Activated CD4-positive, alpha-beta T cell treated with anti-CD3 and anti-CD28 coated beads, Interleukin-2, amount 10 ng/mL, durations not matched to agents 24 days and 14 days (primary cell): Measurements from ENCODE around the gene CLCNKB. TPM values are rescaled to one million over a fixed set of nuclear protein-coding genes. Genes with fewer than 3 reads are reported as not detected.

Experiments
- DNase-seq: peaks from one replicate; pipeline ENCODE4 v3.0.0; 2022
- H3K27ac Mint-ChIP-seq: one replicate; pipeline ENCODE4 v1.8.0; 2022; ENCODE audit warnings: mild to moderate bottlenecking, mixed read lengths
- H3K27me3 Mint-ChIP-seq: one replicate; pipeline ENCODE4 v1.8.0; 2022; ENCODE audit warnings: mixed read lengths
- H3K36me3 Mint-ChIP-seq: one replicate; pipeline ENCODE4 v1.8.0; 2022; ENCODE audit warnings: low read depth, mild to moderate bottlenecking, mixed read lengths
- H3K4me1 Mint-ChIP-seq: one replicate; pipeline ENCODE4 v1.8.0; 2021; ENCODE audit warnings: mixed read lengths
- H3K4me3 Mint-ChIP-seq: one replicate; pipeline ENCODE4 v1.8.0; 2022; ENCODE audit warnings: mild to moderate bottlenecking, moderate library complexity, mixed read lengths
- H3K9me3 Mint-ChIP-seq: one replicate; pipeline ENCODE4 v1.8.0; 2021; ENCODE audit warnings: mixed read lengths
- intact Hi-C: fragments of 100-400 bp; cut with micrococcal nuclease; formaldehyde crosslinking; loops from one replicate; pipeline ENCODE4 v1.15.1; 2023
- total RNA-seq: library from RNA; stranded (reverse); gene quantifications from 2 replicates; pipeline ENCODE4 v1.2.3, GENCODE V29; 2022

CLCNKB gene
- total RNA-seq, 1 donor from 2014 or later = not detected

GRCh38 chr1:16010837-16011236 is 32.7 kb upstream of the CLCNKB start:
- no peak for DNase-seq
- no peak overlapping the region for H3K27ac Mint-ChIP-seq
- no peaks in the 10 kb centered on the region for H3K36me3 Mint-ChIP-seq
- H3K27me3 Mint-ChIP-seq = peaks cover 3% of the 10 kb centered on the region
- peaks cover 27% of the 10 kb centered on the region for H3K4me1 Mint-ChIP-seq
- intact Hi-C loops = no loop called here
- H3K4me3 Mint-ChIP-seq = no peak overlapping the region
- H3K9me3 Mint-ChIP-seq = no peaks in the 10 kb centered on the region

GRCh38 chr1:16011936-16012589 is 31.5 kb upstream of the CLCNKB start:
- intact Hi-C loops = no loop called here
- H3K27me3 Mint-ChIP-seq = peaks cover 3% of the 10 kb centered on the region
- peaks cover 17% of the 10 kb centered on the region for H3K4me1 Mint-ChIP-seq
- no peak for DNase-seq
- H3K4me3 Mint-ChIP-seq = peak overlapping the region; percentile 49
- H3K27ac Mint-ChIP-seq = no peak overlapping the region
- H3K9me3 Mint-ChIP-seq = no peaks in the 10 kb centered on the region
- H3K36me3 Mint-ChIP-seq = no peaks in the 10 kb centered on the region

GRCh38 chr1:16012590-16013219 is 30.9 kb upstream of the CLCNKB start:
- H3K27me3 Mint-ChIP-seq = peaks cover 3% of the 10 kb centered on the region
- intact Hi-C loops = no loop called here
- peak overlapping the region; percentile 49 for H3K4me3 Mint-ChIP-seq
- peak; percentile 75 for DNase-seq
- peaks cover 15% of the 10 kb centered on the region for H3K4me1 Mint-ChIP-seq
- H3K9me3 Mint-ChIP-seq = no peaks in the 10 kb centered on the region
- no peaks in the 10 kb centered on the region for H3K36me3 Mint-ChIP-seq
- no peak overlapping the region for H3K27ac Mint-ChIP-seq

- H3K27ac Mint-ChIP-seq = peak overlapping the region; percentile 75
- H3K36me3 Mint-ChIP-seq = no peaks in the 10 kb centered on the region
- intact Hi-C loops = no loop called here
- no peaks in the 10 kb centered on the region for H3K9me3 Mint-ChIP-seq
- peaks cover 10% of the 10 kb centered on the region for H3K4me1 Mint-ChIP-seq
- H3K4me3 Mint-ChIP-seq = peak overlapping the region; percentile 28
- peaks cover 3% of the 10 kb centered on the region for H3K27me3 Mint-ChIP-seq
- DNase-seq = peak; percentile 74
Observed at GRCh38 chr1:16013220-16013907, 30.2 kb upstream of the CLCNKB start.

- peak overlapping the region; percentile 75 for H3K27ac Mint-ChIP-seq
- H3K4me3 Mint-ChIP-seq = no peak overlapping the region
- H3K36me3 Mint-ChIP-seq = no peaks in the 10 kb centered on the region
- intact Hi-C loops = no loop called here
- peaks cover 3% of the 10 kb centered on the region for H3K27me3 Mint-ChIP-seq
- peaks cover 10% of the 10 kb centered on the region for H3K4me1 Mint-ChIP-seq
- H3K9me3 Mint-ChIP-seq = no peaks in the 10 kb centered on the region
- DNase-seq = no peak
Observed at GRCh38 chr1:16013908-16014258, 29.7 kb upstream of the CLCNKB start.

- Mint-ChIP-seq H3K4me3 (peak overlapping the region; percentile 27), H3K9me3 (no peaks in the 10 kb centered on the region), H3K36me3 (no peaks in the 10 kb centered on the region), H3K27ac (peak overlapping the region; percentile 16), H3K4me1 (peaks cover 10% of the 10 kb centered on the region), H3K27me3 (peaks cover 3% of the 10 kb centered on the region)
- no peak for DNase-seq
- intact Hi-C loops = no loop called here
Observed at GRCh38 chr1:16014509-16015482, 28.8 kb upstream of the CLCNKB start.

- H3K4me3 Mint-ChIP-seq = no peak overlapping the region
- no peak for DNase-seq
- H3K4me1 Mint-ChIP-seq = peaks cover 10% of the 10 kb centered on the region
- no peaks in the 10 kb centered on the region for H3K36me3 Mint-ChIP-seq
- peaks cover 3% of the 10 kb centered on the region for H3K27me3 Mint-ChIP-seq
- intact Hi-C loops = no loop called here
- H3K27ac Mint-ChIP-seq = peak overlapping the region; percentile 62
- no peaks in the 10 kb centered on the region for H3K9me3 Mint-ChIP-seq
Observed at GRCh38 chr1:16015491-16015890, 28.1 kb upstream of the CLCNKB start.

GRCh38 chr1:16015960-16016901 is 27.4 kb upstream of the CLCNKB start:
- Mint-ChIP-seq H3K9me3 (no peaks in the 10 kb centered on the region), H3K36me3 (no peaks in the 10 kb centered on the region), H3K27me3 (peaks cover 3% of the 10 kb centered on the region), H3K4me1 (peaks cover 10% of the 10 kb centered on the region), H3K27ac (peak overlapping the region; percentile 62), H3K4me3 (no peak overlapping the region)
- intact Hi-C loops = no loop called here
- no peak for DNase-seq

- H3K27me3 Mint-ChIP-seq = peaks cover 6% of the 10 kb centered on the region
- intact Hi-C loops = no loop called here
- no peak overlapping the region for H3K4me3 Mint-ChIP-seq
- H3K36me3 Mint-ChIP-seq = no peaks in the 10 kb centered on the region
- H3K4me1 Mint-ChIP-seq = peaks cover 10% of the 10 kb centered on the region
- H3K27ac Mint-ChIP-seq = no peak overlapping the region
- no peak for DNase-seq
- H3K9me3 Mint-ChIP-seq = no peaks in the 10 kb centered on the region
Observed at GRCh38 chr1:16017076-16017460, 26.5 kb upstream of the CLCNKB start.

- no peak for DNase-seq
- H3K27me3 Mint-ChIP-seq = peaks cover 6% of the 10 kb centered on the region
- H3K36me3 Mint-ChIP-seq = no peaks in the 10 kb centered on the region
- no peaks in the 10 kb centered on the region for H3K9me3 Mint-ChIP-seq
- no peak within 1 kb of the TSS for H3K4me3 Mint-ChIP-seq
- peaks cover 8% of the 10 kb centered on the region for H3K4me1 Mint-ChIP-seq
- intact Hi-C loops = no loop called here
- no peak within 1 kb of the TSS for H3K27ac Mint-ChIP-seq
Observed at GRCh38 chr1:16017461-16018303, 25.9 kb upstream of the CLCNKB start, which contains the start of gene HSPB7. TSS of gene HSPB7 (minus strand) at chr1:16018043. CDS start at chr1:16017963, 80 bp downstream.

GRCh38 chr1:16018308-16018707 is 25.3 kb upstream of the CLCNKB start:
- Mint-ChIP-seq H3K27me3 (peaks cover 6% of the 10 kb centered on the region), H3K4me1 (peaks cover 8% of the 10 kb centered on the region), H3K4me3 (no peak overlapping the region), H3K9me3 (no peaks in the 10 kb centered on the region), H3K27ac (no peak overlapping the region), H3K36me3 (no peaks in the 10 kb centered on the region)
- DNase-seq = no peak
- intact Hi-C loops = no loop called here
